NCI-H1436 (cell line): ENCODE results near the gene STOM.

Experiments used
- DNase-seq: peaks from one replicate; lab custom pipeline; 2025; lab: John Stamatoyannopoulos, UW

STOM gene

DNA sequence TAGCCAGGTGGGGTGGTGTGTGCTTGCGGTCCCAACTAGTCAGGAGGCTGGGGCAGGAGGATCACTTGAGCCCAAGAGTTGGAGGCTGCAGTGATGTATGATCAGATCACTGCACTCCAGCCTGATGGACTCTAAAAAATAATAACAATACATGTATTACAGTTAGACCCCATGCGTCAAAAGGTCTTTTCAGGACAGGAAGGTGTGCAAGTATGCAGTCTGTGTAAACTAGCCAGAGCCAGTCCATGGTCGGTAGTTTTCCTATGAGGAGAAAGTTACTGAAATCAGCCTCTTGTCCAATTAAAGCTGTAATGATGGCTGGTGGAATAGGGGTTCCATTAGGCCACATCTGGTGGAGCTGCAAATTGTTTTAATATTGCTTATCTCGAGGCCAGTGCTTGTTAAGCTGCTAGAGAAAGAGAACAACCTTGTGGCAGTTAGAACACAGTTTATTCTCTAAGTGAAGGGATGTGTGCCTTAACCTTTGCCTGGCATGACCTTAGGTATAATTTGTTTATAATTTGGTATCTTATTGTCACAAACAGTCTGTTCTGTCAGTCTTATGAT is 1.5 kb upstream of the STOM start:
- no peak for DNase-seq

DNA sequence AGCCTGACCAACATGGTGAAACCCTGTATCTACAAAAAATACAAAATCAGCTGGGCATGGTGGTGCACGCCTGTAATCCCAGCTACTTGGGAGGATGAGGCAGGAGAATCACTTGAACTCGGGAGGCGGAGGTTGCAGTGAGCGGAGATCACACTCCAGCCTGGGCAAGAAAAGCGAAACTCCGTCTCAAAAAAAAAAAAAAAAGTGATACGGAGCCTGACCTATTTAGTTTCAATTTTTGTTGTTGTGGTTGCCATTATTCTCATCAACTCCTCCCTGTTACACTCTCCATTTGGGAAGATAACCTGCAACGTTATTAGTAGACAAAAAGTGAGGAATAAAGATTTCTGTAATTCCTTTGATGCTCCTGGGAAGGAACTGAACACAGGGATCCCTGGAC is 1.3 kb downstream of the STOM start:
- DNase-seq: no peak

- DNase-seq: no peak
Measured at GRCh38 chr9:121368138-121368522, 1.9 kb downstream of the STOM start.

GRCh38 chr9:121367306-121368137 is 2.5 kb downstream of the STOM start:
- DNase-seq: no peak

DNA sequence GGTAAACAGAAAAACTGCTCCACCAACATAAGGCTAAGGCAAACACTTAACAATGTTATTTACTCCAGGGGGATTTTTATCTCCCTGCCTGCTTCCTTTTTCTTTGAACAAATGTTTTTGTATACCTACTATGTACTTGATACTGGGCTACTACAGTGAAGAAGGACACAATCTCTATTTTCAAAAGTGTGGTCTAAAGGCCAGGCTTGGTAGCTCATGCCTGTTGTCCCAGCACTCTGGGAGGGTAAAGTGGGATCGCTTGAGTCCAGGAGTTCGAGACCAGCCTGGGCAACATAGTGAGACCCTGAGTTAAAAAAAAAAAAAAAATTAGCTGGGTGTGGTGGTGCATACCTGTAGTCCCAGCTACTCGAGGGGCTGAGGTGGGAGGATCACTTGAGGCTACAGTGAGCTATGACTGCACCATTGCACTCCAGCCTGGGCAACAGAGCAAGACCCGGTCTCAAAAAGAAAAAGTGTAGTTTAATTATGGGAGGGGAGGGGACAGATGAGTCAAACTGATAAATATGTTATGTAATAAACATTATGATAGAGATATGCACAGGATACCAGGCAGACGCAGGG is 3.3 kb downstream of the STOM start:
- no peak for DNase-seq

GRCh38 chr9:121365564-121365963 is 4.5 kb downstream of the STOM start:
- DNase-seq: no peak

DNA sequence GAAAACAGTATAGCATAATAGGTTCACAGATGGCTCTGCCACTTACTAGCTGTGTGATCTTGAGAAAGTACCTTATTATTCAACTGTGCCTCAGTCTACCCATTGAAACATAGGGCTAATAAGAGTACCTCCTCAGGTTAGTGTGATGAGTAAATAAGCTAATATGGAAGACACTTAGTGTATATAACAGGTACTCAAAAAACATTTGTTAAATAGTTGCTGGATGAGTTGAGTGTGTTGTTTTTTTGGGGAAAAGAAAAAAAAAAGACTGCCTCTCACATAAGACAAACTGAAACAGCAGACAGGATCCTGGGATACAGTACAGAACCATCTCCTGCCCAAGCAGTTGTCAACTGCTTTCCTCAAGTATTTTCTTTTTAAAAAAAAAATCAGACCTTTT is 5.2 kb downstream of the STOM start:
- no peak for DNase-seq

DNA sequence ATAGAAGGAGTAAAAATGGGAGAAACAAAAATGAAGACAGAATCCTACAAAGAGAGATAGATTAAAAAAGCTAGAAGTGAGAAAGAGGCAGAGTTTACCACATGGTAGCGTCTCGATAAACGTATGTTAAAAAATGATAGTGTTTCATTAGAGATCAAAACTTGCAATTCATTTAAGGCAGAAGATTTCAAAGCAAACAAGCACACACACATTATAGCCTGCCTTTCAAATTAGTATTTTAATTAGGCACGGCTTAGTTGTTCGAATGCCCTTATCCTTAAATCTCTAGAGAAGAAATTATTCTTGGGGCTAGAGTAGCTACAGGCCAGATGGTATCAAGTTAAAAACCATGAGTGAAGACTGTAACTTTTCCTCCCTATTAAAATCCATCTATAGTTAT is 6.0 kb downstream of the STOM start:
- DNase-seq: no peak

- no peak for DNase-seq
Measured at GRCh38 chr9:121363622-121363961, 6.5 kb downstream of the STOM start.

- DNase-seq: no peak
Measured at GRCh38 chr9:121362813-121363621, 7.0 kb downstream of the STOM start.

GRCh38 chr9:121360601-121361374 is 9.3 kb downstream of the STOM start:
- DNase-seq: no peak

- no peak for DNase-seq
Measured at GRCh38 chr9:121359351-121360294, 10.4 kb downstream of the STOM start.

DNA sequence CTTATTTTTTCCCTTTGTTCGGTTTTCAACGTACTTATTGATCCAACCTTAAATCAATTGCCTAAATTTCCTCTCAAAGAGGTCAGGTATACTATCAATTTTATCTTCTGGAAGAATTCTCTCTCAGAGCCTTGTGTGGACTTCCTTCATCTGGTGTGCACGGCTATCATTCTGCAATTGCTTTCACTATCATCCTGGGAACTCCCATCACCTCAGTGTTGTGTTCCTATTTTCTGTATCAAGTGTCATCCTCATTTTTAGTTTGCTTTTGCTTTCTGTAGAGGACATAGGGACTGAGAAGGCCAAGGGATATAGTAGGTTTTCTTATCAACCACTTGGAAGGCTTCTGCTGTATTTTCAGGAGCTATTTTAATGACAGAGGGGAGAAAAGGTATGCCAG is 11.3 kb downstream of the STOM start:
- no peak for DNase-seq

GRCh38 chr9:121357011-121357410 is 13.0 kb downstream of the STOM start:
- no peak for DNase-seq

- DNase-seq: no peak
Measured at GRCh38 chr9:121354762-121355161, 15.3 kb downstream of the STOM start.

- no peak for DNase-seq
Measured at GRCh38 chr9:121354141-121354540, 15.9 kb downstream of the STOM start.

GRCh38 chr9:121353241-121354061 is 16.6 kb downstream of the STOM start:
- DNase-seq: no peak

- DNase-seq: no peak
Measured at GRCh38 chr9:121350993-121351561, 19.0 kb downstream of the STOM start.

GRCh38 chr9:121350036-121350435 is 20.0 kb downstream of the STOM start:
- DNase-seq: no peak

DNA sequence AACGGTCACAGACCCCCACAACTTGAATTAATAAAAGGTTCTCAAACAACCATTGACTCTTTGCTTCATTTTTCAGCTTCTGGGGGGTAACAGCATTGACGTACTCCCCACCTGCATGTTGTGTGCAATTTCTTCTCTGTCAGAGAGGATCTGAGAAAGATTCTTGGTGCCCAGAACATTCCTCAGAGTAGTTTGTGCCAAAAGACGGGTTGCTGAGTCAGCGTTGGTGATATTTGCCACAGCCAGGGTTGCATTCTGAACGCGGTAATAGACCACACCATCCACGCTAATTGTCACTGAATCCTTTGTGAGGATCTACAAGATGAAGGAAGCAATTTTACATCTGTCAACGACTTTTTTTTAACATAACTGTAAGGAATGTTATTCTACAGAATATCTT is 21.0 kb downstream of the STOM start:
- no peak for DNase-seq
